GM12801 (cell line): ENCODE data around the gene MBNL2.

ENCODE experiments used
- TF ChIP-seq, protein P1 (sequence below): IDR thresholded peaks from one replicate; pipeline ENCODE4 v1.5.1; 2011; ENCODE audit warnings: control low read depth; ENCODE audit not compliant: insufficient read length; ENCODE audit errors: extremely low read depth

The MBNL2 gene

GRCh38 chr13:97308735-97309429, 86.7 kb downstream of the MBNL2 start:
- TF ChIP-seq, protein P1, sequence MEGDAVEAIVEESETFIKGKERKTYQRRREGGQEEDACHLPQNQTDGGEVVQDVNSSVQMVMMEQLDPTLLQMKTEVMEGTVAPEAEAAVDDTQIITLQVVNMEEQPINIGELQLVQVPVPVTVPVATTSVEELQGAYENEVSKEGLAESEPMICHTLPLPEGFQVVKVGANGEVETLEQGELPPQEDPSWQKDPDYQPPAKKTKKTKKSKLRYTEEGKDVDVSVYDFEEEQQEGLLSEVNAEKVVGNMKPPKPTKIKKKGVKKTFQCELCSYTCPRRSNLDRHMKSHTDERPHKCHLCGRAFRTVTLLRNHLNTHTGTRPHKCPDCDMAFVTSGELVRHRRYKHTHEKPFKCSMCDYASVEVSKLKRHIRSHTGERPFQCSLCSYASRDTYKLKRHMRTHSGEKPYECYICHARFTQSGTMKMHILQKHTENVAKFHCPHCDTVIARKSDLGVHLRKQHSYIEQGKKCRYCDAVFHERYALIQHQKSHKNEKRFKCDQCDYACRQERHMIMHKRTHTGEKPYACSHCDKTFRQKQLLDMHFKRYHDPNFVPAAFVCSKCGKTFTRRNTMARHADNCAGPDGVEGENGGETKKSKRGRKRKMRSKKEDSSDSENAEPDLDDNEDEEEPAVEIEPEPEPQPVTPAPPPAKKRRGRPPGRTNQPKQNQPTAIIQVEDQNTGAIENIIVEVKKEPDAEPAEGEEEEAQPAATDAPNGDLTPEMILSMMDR = no peak

DNA sequence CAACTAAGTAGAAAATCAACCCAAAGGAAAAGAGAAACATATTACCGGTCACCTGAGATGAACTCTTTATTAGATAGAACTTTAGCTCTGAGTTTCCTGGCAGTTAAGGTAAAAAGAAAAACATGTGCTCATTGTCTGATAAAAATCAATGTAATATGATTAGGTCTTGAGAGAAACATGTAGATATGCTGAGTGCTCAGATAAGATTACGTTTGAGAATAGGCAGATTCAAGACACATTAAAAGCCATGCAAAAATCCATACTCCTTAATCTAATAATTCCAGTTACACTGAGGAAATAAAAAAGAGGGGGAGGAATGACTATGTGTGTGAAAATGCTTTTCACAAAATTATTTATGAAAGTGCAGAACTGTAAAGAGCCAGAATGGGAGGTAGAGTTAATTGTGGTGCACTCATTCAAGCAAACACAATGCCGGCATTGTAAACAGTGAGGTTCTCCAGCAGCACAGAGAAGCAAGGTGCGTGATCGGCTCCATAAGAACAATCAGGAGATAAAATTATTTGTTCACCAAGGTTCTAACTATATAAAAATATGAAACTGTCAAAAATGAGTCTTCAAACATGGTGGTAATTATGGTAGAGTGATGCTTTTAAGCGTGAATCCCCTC, 88.8 kb downstream of the MBNL2 start:
- TF ChIP-seq, protein P1 = no peak

DNA sequence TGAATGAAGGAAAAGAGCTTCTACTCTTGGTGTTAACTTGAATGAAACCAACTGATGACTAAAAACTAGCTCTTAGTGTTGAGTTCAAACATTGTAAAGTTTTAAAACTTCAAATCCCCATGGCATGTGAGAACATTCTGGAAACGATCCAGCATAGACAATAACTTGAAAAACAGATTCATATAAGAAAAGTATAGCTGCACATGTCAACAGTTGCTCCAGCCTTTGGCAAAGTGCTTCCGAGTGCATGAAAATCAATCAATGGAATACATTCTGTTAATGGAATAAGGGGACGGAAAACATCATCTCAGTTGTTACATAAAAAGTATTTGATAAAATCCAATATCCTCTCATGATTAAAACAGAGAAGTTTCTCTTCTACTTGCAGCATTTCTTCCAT, 89.8 kb downstream of the MBNL2 start:
- TF ChIP-seq, protein P1 = no peak

GRCh38 chr13:97313551-97314260, 91.6 kb downstream of the MBNL2 start:
- TF ChIP-seq, protein P1 = no peak

DNA sequence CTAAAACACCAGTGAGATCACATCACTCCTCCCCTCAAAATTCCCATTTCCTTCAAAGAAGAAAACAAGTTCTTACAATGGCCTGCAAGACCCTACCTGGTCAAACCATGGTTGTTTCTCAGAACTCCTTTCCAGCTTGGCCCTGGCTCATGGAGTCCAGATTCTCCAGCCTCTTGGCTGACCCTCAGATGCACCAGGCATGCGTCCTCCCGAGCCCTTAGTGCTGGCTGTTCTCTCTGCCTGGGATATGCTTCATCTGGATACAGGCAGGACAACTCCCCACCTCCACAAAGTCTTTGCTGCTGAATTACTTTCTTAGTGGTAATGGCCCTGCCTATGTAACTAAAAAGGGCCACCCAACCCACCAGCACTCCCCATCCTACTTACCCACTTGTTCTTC, 94.3 kb downstream of the MBNL2 start:
- TF ChIP-seq, protein P1 = no peak

GRCh38 chr13:97317933-97318332, 95.8 kb downstream of the MBNL2 start:
- TF ChIP-seq, protein P1 = no peak

DNA sequence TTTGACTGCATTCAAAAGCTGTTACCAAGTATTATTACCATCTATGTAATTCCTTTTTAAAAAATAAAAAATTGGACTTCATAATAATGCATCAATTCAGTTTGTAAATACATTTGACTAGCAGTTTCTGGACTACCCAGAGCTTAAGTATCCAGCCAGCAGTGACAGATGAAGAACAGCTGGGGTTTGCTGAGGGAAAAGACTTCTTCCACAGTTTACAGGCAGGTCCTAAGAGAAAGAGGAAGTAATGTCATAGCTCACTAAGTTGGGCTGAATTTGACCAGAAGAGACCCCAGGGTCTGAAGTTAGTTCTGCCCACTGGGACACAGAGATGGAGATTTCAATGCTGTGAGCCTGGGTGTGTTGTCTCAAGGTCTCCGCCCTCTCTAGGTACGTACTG, 96.4 kb downstream of the MBNL2 start:
- TF ChIP-seq, protein P1 = no peak
